HUES48 (cell line): ENCODE measurements around the gene BMX.

Experiments
- H3K27ac ChIP-seq: one replicate; pipeline ENCODE4 v1.7.0; 2013; ENCODE audit warnings: low read depth, low read length, inconsistent platforms
- H3K27me3 ChIP-seq: 2 replicates; pipeline ENCODE4 v1.6.1; 2013; ENCODE audit warnings: mild to moderate bottlenecking, low read length; ENCODE audit not compliant: control insufficient read depth, insufficient read depth
- H3K36me3 ChIP-seq: 2 replicates; pipeline ENCODE4 v1.6.1; 2013; ENCODE audit warnings: low read length; ENCODE audit not compliant: control insufficient read depth, insufficient read depth
- H3K4me1 ChIP-seq: 2 replicates; pipeline ENCODE4 v1.6.1; 2013; ENCODE audit warnings: mild to moderate bottlenecking, low read length; ENCODE audit not compliant: control insufficient read depth, insufficient read depth
- H3K4me3 ChIP-seq: 2 replicates; pipeline ENCODE4 v1.5.1; 2013; ENCODE audit warnings: mild to moderate bottlenecking, low read depth, low read length
- H3K9ac ChIP-seq: 2 replicates; pipeline ENCODE4 v1.6.1; 2013; ENCODE audit warnings: mild to moderate bottlenecking, low read depth, low read length, moderate library complexity
- H3K9me3 ChIP-seq: 2 replicates; pipeline ENCODE4 v1.6.1; 2013; ENCODE audit warnings: low read length; ENCODE audit not compliant: control insufficient read depth, insufficient read depth

The BMX gene

GRCh38 chrX:15505101-15505500, 4.5 kb downstream of the BMX start:
- H3K9me3 ChIP-seq = no peaks in the 10 kb centered on the region
- no peak overlapping the region for H3K4me3 ChIP-seq
- no peak overlapping the region for H3K27ac ChIP-seq
- H3K36me3 ChIP-seq = no peaks in the 10 kb centered on the region
- peaks cover 9% of the 10 kb centered on the region for H3K4me1 ChIP-seq
- H3K9ac ChIP-seq = no peak overlapping the region
- peaks cover 18% of the 10 kb centered on the region for H3K27me3 ChIP-seq

GRCh38 chrX:15507005-15507404, 6.4 kb downstream of the BMX start:
- peaks cover 9% of the 10 kb centered on the region for H3K4me1 ChIP-seq
- H3K4me3 ChIP-seq = no peak overlapping the region
- peaks cover 20% of the 10 kb centered on the region for H3K27me3 ChIP-seq
- H3K36me3 ChIP-seq = no peaks in the 10 kb centered on the region
- H3K9me3 ChIP-seq = no peaks in the 10 kb centered on the region
- H3K9ac ChIP-seq = no peak overlapping the region
- no peak overlapping the region for H3K27ac ChIP-seq

GRCh38 chrX:15509845-15510244, 9.2 kb downstream of the BMX start:
- Histone ChIP-seq H3K4me3 (no peak overlapping the region), H3K36me3 (no peaks in the 10 kb centered on the region), H3K27me3 (peaks cover 25% of the 10 kb centered on the region), H3K27ac (no peak overlapping the region), H3K9me3 (no peaks in the 10 kb centered on the region), H3K9ac (no peak overlapping the region), H3K4me1 (peaks cover 5% of the 10 kb centered on the region)

- no peak overlapping the region for H3K27ac ChIP-seq
- no peak overlapping the region for H3K4me3 ChIP-seq
- peaks cover 16% of the 10 kb centered on the region for H3K27me3 ChIP-seq
- H3K9me3 ChIP-seq = no peaks in the 10 kb centered on the region
- H3K9ac ChIP-seq = no peak overlapping the region
- H3K36me3 ChIP-seq = no peaks in the 10 kb centered on the region
- no peaks in the 10 kb centered on the region for H3K4me1 ChIP-seq
Measured at GRCh38 chrX:15511563-15511962, 11.0 kb downstream of the BMX start.

- H3K27me3 ChIP-seq = peaks cover 15% of the 10 kb centered on the region; the same call in 1 of the 2 replicates
- H3K4me3 ChIP-seq = no peak overlapping the region
- no peak overlapping the region for H3K9ac ChIP-seq
- H3K27ac ChIP-seq = no peak overlapping the region
- H3K4me1 ChIP-seq = no peaks in the 10 kb centered on the region
- no peaks in the 10 kb centered on the region for H3K9me3 ChIP-seq
- no peaks in the 10 kb centered on the region for H3K36me3 ChIP-seq
Measured at GRCh38 chrX:15512401-15512965, 11.9 kb downstream of the BMX start.

GRCh38 chrX:15514279-15514678, 13.7 kb downstream of the BMX start:
- H3K36me3 ChIP-seq = no peaks in the 10 kb centered on the region
- no peaks in the 10 kb centered on the region for H3K4me1 ChIP-seq

GRCh38 chrX:15515931-15516330, 15.3 kb downstream of the BMX start:
- Histone ChIP-seq H3K27me3 (0 out of 2 replicates have a peak, but pooled peaks cover 9% of the 10 kb centered on the region), H3K4me3 (no peak overlapping the region), H3K27ac (no peak overlapping the region), H3K9me3 (no peaks in the 10 kb centered on the region), H3K4me1 (no peaks in the 10 kb centered on the region), H3K36me3 (no peaks in the 10 kb centered on the region), H3K9ac (no peak overlapping the region)

More at GRCh38 chrX:15514279-15514678, 13.7 kb downstream of the BMX start:
- no peak overlapping the region for H3K27ac ChIP-seq
- H3K27me3 ChIP-seq = peaks cover 15% of the 10 kb centered on the region; the same call in 1 of the 2 replicates
- H3K9me3 ChIP-seq = no peaks in the 10 kb centered on the region
- no peak overlapping the region for H3K4me3 ChIP-seq
- H3K9ac ChIP-seq = no peak overlapping the region

GRCh38 chrX:15522464-15522863, 21.9 kb downstream of the BMX start:
- Histone ChIP-seq H3K9me3 (no peaks in the 10 kb centered on the region), H3K4me1 (no peaks in the 10 kb centered on the region), H3K4me3 (no peak overlapping the region), H3K36me3 (no peaks in the 10 kb centered on the region), H3K9ac (no peak overlapping the region), H3K27ac (no peak overlapping the region), H3K27me3 (peaks cover 15% of the 10 kb centered on the region)

GRCh38 chrX:15523088-15523487, 22.5 kb downstream of the BMX start:
- H3K27ac ChIP-seq = no peak overlapping the region
- H3K4me3 ChIP-seq = no peak overlapping the region
- H3K9ac ChIP-seq = no peak overlapping the region
- H3K36me3 ChIP-seq = no peaks in the 10 kb centered on the region
- peaks cover 15% of the 10 kb centered on the region for H3K27me3 ChIP-seq
- no peaks in the 10 kb centered on the region for H3K9me3 ChIP-seq
- H3K4me1 ChIP-seq = no peaks in the 10 kb centered on the region

- no peaks in the 10 kb centered on the region for H3K4me1 ChIP-seq
- H3K9ac ChIP-seq = no peak overlapping the region
- no peak overlapping the region for H3K27ac ChIP-seq
- no peaks in the 10 kb centered on the region for H3K36me3 ChIP-seq
- H3K9me3 ChIP-seq = no peaks in the 10 kb centered on the region
- H3K27me3 ChIP-seq = peaks cover 15% of the 10 kb centered on the region
- no peak overlapping the region for H3K4me3 ChIP-seq
Measured at GRCh38 chrX:15524417-15524816, 23.8 kb downstream of the BMX start.

GRCh38 chrX:15525664-15526416, 25.2 kb downstream of the BMX start:
- Histone ChIP-seq H3K4me1 (no peaks in the 10 kb centered on the region), H3K4me3 (no peak overlapping the region), H3K9ac (no peak overlapping the region), H3K27ac (no peak overlapping the region), H3K27me3 (peaks cover 18% of the 10 kb centered on the region), H3K9me3 (no peaks in the 10 kb centered on the region), H3K36me3 (no peaks in the 10 kb centered on the region)
